HEK293T (cell line): Measurements from ENCODE around the gene SHISA9.

ENCODE experiments used
- BHLHE40 ChIP-seq: fragments of 450-650 bp; IDR thresholded peaks from 2 replicates; pipeline ENCODE4 v1.6.1; 2016; ENCODE audit warnings: mild to moderate bottlenecking, moderate library complexity, borderline replicate concordance
- CTBP1 ChIP-seq: fragments of 450-650 bp; IDR thresholded peaks from 2 replicates; pipeline ENCODE4 v1.6.1; 2016; ENCODE audit warnings: borderline replicate concordance
- FOXM1 ChIP-seq: fragments of 450-650 bp; IDR thresholded peaks from 2 replicates; pipeline ENCODE4 v1.6.1; 2017; ENCODE audit warnings: mild to moderate bottlenecking, borderline replicate concordance
- L3MBTL2 ChIP-seq: fragments of 450-650 bp; conservative IDR thresholded peaks from 2 replicates; pipeline ENCODE4 v1.6.1; 2016; ENCODE audit warnings: mild to moderate bottlenecking
- SP1 ChIP-seq: fragments of 450-650 bp; IDR thresholded peaks from 2 replicates; pipeline ENCODE4 v1.6.1; 2017
- SUZ12 ChIP-seq: fragments of 450-650 bp; IDR thresholded peaks from 2 replicates; pipeline ENCODE4 v1.6.1; 2016; ENCODE audit warnings: mild to moderate bottlenecking
- TARDBP ChIP-seq: fragments of 450-650 bp; IDR thresholded peaks from 2 replicates; pipeline ENCODE4 v1.6.1; 2016

DNA sequence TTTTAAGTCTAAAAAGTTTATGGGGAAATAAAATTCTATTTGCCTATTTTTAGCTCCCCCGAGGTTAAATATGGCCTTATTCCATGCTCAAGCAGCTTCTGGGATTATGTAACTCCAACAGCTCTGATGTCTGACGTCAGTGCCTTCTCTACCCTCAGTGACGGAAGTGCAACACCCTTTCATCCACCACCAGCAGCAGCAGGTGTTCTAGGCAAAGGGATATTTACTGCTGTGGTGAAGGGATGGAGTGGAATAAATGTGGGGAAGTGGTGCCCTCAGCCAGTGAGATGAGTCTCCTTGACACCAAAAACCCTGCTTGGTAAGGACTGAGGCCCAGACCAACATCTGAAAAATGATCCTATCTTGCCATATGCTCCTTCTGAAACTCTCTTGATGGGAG, 247.4 kb downstream of the SHISA9 start:
- TF ChIP-seq SP1 (no peak), SUZ12 (no peak), BHLHE40 (no peak), L3MBTL2 (no peak), CTBP1 (no peak), FOXM1 (no peak), TARDBP (no peak)
